HuH-7 (cell line): Measurements from ENCODE around the gene FRMPD4.

Experiments
- DNase-seq: peaks from one replicate; pipeline ENCODE4 v3.0.0; 2011; ENCODE audit warnings: low spot score

The FRMPD4 gene

GRCh38 chrX:12367254-12367653 lies 229.0 kb downstream of the FRMPD4 start:
- DNase-seq, result no peak

- DNase-seq, result no peak
These were observed 232.3 kb downstream of the FRMPD4 start for GRCh38 chrX:12370497-12370986.

- no peak for DNase-seq
These were observed 233.8 kb downstream of the FRMPD4 start for GRCh38 chrX:12372111-12372510.

GRCh38 chrX:12374286-12374685 lies 236.0 kb downstream of the FRMPD4 start:
- DNase-seq, result no peak

- DNase-seq, result no peak
These were observed 240.0 kb downstream of the FRMPD4 start for GRCh38 chrX:12378253-12378652.

GRCh38 chrX:12378706-12379105 lies 240.4 kb downstream of the FRMPD4 start:
- no peak for DNase-seq

- no peak for DNase-seq
These were observed 241.4 kb downstream of the FRMPD4 start for GRCh38 chrX:12379671-12380070.

GRCh38 chrX:12383196-12383595 lies 244.9 kb downstream of the FRMPD4 start:
- no peak for DNase-seq

GRCh38 chrX:12390301-12390700 lies 252.0 kb downstream of the FRMPD4 start:
- no peak for DNase-seq

GRCh38 chrX:12396584-12396983 lies 258.3 kb downstream of the FRMPD4 start:
- DNase-seq, result no peak

GRCh38 chrX:12400218-12400617 lies 261.9 kb downstream of the FRMPD4 start:
- DNase-seq, result no peak

GRCh38 chrX:12401252-12401651 lies 263.0 kb downstream of the FRMPD4 start:
- DNase-seq, result no peak

GRCh38 chrX:12403474-12404082 lies 265.3 kb downstream of the FRMPD4 start:
- DNase-seq, result no peak

- DNase-seq, result no peak
These were observed 267.0 kb downstream of the FRMPD4 start for GRCh38 chrX:12405306-12405705.

GRCh38 chrX:12410523-12410922 lies 272.2 kb downstream of the FRMPD4 start:
- no peak for DNase-seq

GRCh38 chrX:12411831-12412230 lies 273.6 kb downstream of the FRMPD4 start:
- DNase-seq, result no peak

- DNase-seq, result no peak
These were observed 274.3 kb downstream of the FRMPD4 start for GRCh38 chrX:12412561-12412960.

GRCh38 chrX:12419591-12419990 lies 281.3 kb downstream of the FRMPD4 start:
- DNase-seq, result no peak

- DNase-seq, result no peak
These were observed 283.6 kb downstream of the FRMPD4 start for GRCh38 chrX:12421918-12422317.

GRCh38 chrX:12423346-12423745 lies 285.1 kb downstream of the FRMPD4 start:
- DNase-seq, result no peak

GRCh38 chrX:12425496-12425895 lies 287.2 kb downstream of the FRMPD4 start:
- DNase-seq, result no peak

GRCh38 chrX:12426420-12426819 lies 288.1 kb downstream of the FRMPD4 start:
- DNase-seq, result no peak

- DNase-seq, result no peak
These were observed 296.2 kb downstream of the FRMPD4 start for GRCh38 chrX:12434493-12434892.

- no peak for DNase-seq
These were observed 301.1 kb downstream of the FRMPD4 start for GRCh38 chrX:12439416-12439815.
